K562 (cell line): ENCODE results near the gene SCN4A. TPM values are rescaled to one million over a fixed set of nuclear protein-coding genes. Genes with fewer than 3 reads are reported as not detected.
"Not testable (repeated sequence)": the region's sequence is repeated elsewhere in the genome, so short reads cannot be mapped to it uniquely, and the experiment has no call there.

Experiments used
- ATAC-seq: fragments of 200-7000 bp; cut with Tn5 transposase; 3 replicates; pipeline ENCODE4 v1.9.1; 2020; ENCODE audit warnings: moderate library complexity
- BruUV-seq: library from RNA; stranded (reverse); fragments of 400-500 nt; replicated peaks from 2 replicates; lab custom pipeline; 2021; lab: Mats Ljungman, UMichigan
- CTCF ChIA-PET: fragments of 300-600 bp; formaldehyde crosslinking; extraction: SDS; loops from one replicate; lab custom pipeline; 2021; ENCODE audit warnings: low intra/inter-chr PET ratio; lab: Yijun Ruan, JAX
- POLR2A ChIA-PET: fragments of 300-600, 350-650 bp; sonication (Branson Sonifier 250); formaldehyde crosslinking; extraction: SDS; loops from one replicate; lab custom pipeline; 2021; ENCODE audit warnings: antibody characterized with exemption, inconsistent platforms; lab: Yijun Ruan, JAX
- DNase-seq, 4 experiments: peaks; one replicate each; pipeline versions ENCODE4 v3.0.0 to v3.0.0-alpha.2; 2011 to 2018; ENCODE audit warnings: low spot score in 3 of 4, mixed read lengths in 3 of 4; ENCODE audit errors: extremely low read depth in 1 of 4
- FAIRE-seq: peaks from 2 replicates; lab custom pipeline; 2011; peaks lifted over from hg19 to GRCh38; lab: Jason Lieb, UNC
- H2AFZ ChIP-seq: 2 replicates; pipeline ENCODE4 v1.6.0; 2011; ENCODE audit warnings: low read depth, low read length, control low read depth, inconsistent platforms
- H3K27ac ChIP-seq: fragments of 200-600 bp; 3 replicates; pipeline ENCODE4 v1.8.0; 2011; ENCODE audit warnings: low read depth, mild to moderate bottlenecking, control low read depth, inconsistent platforms, low read length, moderate library complexity, mixed read lengths; ENCODE audit errors: extremely low read depth
- H3K27me3 ChIP-seq, 2 experiments: fragments of 300-600 bp in 1 of 2; 2 replicates in 1 of 2; 3 replicates in 1 of 2; pipeline versions ENCODE4 v1.6.0 to v1.8.0; 2011; ENCODE audit warnings: inconsistent platforms in 2 of 2, low read length in 2 of 2, mild to moderate bottlenecking in 1 of 2, mixed read lengths in 1 of 2, moderate library complexity in 1 of 2; ENCODE audit not compliant: control insufficient read depth in 2 of 2, insufficient read depth in 2 of 2
- H3K36me3 ChIP-seq: fragments of 300-600 bp; 3 replicates; pipeline ENCODE4 v1.8.0; 2011; ENCODE audit warnings: mild to moderate bottlenecking, low read length, inconsistent platforms; ENCODE audit not compliant: control insufficient read depth, insufficient read depth
- H3K4me1 ChIP-seq, 2 experiments: fragments of 200-600 bp in 1 of 2; replicated peaks in 1 of 2; 2 replicates in 1 of 2; 3 replicates in 1 of 2; pipeline versions ENCODE4 v1.5.1 to v1.8.0; 2011; ENCODE audit warnings: inconsistent platforms in 2 of 2, low read length in 2 of 2, mild to moderate bottlenecking in 1 of 2, mixed read lengths in 1 of 2, moderate library complexity in 1 of 2; ENCODE audit not compliant: control insufficient read depth in 2 of 2, insufficient read depth in 2 of 2
- H3K4me2 ChIP-seq: 2 replicates; pipeline ENCODE4 v1.6.1; 2011; ENCODE audit warnings: low read length, control low read depth, inconsistent platforms, mixed read lengths; ENCODE audit not compliant: insufficient read depth
- H3K4me3 ChIP-seq: fragments of 200-600 bp; sonication (generic), shearing (Covaris generic); 2 replicates; pipeline ENCODE4 v1.5.1; 2016; ENCODE audit warnings: control low read depth, inconsistent platforms
- H3K79me2 ChIP-seq: fragments of 200-600 bp; 3 replicates; pipeline ENCODE4 v1.8.0; 2011; ENCODE audit warnings: low read length, inconsistent platforms; ENCODE audit not compliant: control insufficient read depth, insufficient read depth
- H3K9ac ChIP-seq, 2 experiments: 2 replicates each; pipeline versions ENCODE4 v1.6.0 to v1.6.1; 2011; ENCODE audit warnings: low read depth in 2 of 2, low read length in 2 of 2, control low read depth in 1 of 2, inconsistent platforms in 1 of 2, mild to moderate bottlenecking in 1 of 2, mixed read lengths in 1 of 2; ENCODE audit not compliant: insufficient read depth in 1 of 2
- H3K9me1 ChIP-seq: one replicate; pipeline ENCODE4 v1.6.0; 2011; ENCODE audit warnings: inconsistent platforms, mild to moderate bottlenecking, low read length, moderate library complexity; ENCODE audit not compliant: control insufficient read depth, insufficient read depth
- H3K9me3 ChIP-seq: replicated peaks from 2 replicates; pipeline ENCODE4 v1.5.1; 2011; ENCODE audit warnings: low read depth, low read length, inconsistent platforms; ENCODE audit not compliant: control insufficient read depth, insufficient read depth
- H4K20me1 ChIP-seq: replicated peaks from 2 replicates; pipeline ENCODE4 v1.6.1; 2011; ENCODE audit warnings: low read length, inconsistent platforms, mixed read lengths; ENCODE audit not compliant: control insufficient read depth, insufficient read depth
- ATF3 ChIP-seq, 2 experiments: fragments of 450-650 bp in 1 of 2; sonication (generic) in 1 of 2; formaldehyde crosslinking in 1 of 2; IDR thresholded peaks in 1 of 2; conservative IDR thresholded peaks in 1 of 2; 2 replicates each; pipeline versions ENCODE4 v1.6.1 to v1.8.1; 2016 to 2023; ENCODE audit warnings: mild to moderate bottlenecking in 2 of 2, moderate library complexity in 2 of 2, inconsistent platforms in 1 of 2, missing genetic modification reagents in 1 of 2
- CEBPB ChIP-seq: fragments of 450-650 bp; IDR thresholded peaks from 2 replicates; pipeline ENCODE4 v1.6.1; 2016; ENCODE audit warnings: missing genetic modification characterization, missing compliant biosample characterization
- CEBPG ChIP-seq, 3 experiments: fragments of 200-800 bp in 1 of 3; sonication (Bioruptor generic) in 1 of 3; sonication (generic) in 1 of 3; formaldehyde crosslinking in 1 of 3; IDR thresholded peaks in 2 of 3; conservative IDR thresholded peaks in 1 of 3; 2 replicates each; pipeline versions ENCODE4 v1.6.1 to v1.8.0; 2016 to 2022; ENCODE audit warnings: missing compliant biosample characterization in 2 of 3, missing genetic modification characterization in 2 of 3, mild to moderate bottlenecking in 1 of 3, missing genetic modification reagents in 1 of 3
- WGBS: fragments of 100-300 bp; shearing (Covaris generic); methylation state at CpG from one replicate; pipeline ENCODE4 v1.1.6; 2016; ENCODE audit warnings: low coverage, mixed read lengths; ENCODE audit not compliant: insufficient coverage; ENCODE audit errors: missing lambda C conversion rate; 5-methylcytosine and 5-hydroxymethylcytosine counted together
- in situ Hi-C: fragments of 300-500 bp; cut with MboI; formaldehyde crosslinking; loops from 4 replicates; pipeline ENCODE4 v1.15.0; 2018; ENCODE audit warnings: inconsistent platforms, mixed read lengths
- intact Hi-C: fragments of 100-400 bp; cut with micrococcal nuclease; formaldehyde crosslinking; loops from 2 replicates; pipeline ENCODE4 v1.14.2; 2022
- polyA plus RNA-seq, 8 experiments: library from polyadenylated mRNA; depleted of rRNA in 4 of 8; stranded (reverse) in 5 of 8; unstranded in 3 of 8; fragments of >200 nt; fragmentation: Nextera tagmentation in 2 of 8; fragmentation: Illumina TruSeq in 1 of 8; extraction: Ambion mirVana in 2 of 8; extraction: Trizol in 1 of 8; gene quantifications; 2 replicates each; pipeline versions ENCODE4 v1.2.1 to v1.2.3, GENCODE V29; 2011 to 2014; ENCODE audit warnings: inconsistent platforms in 1 of 8, missing spikeins in 1 of 8
- total RNA-seq, 7 experiments: library from RNA; depleted of rRNA in 6 of 7; stranded (reverse); fragments of >200 nt in 6 of 7; fragmentation: Illumina TruSeq in 2 of 7; extraction: Trizol in 2 of 7; gene quantifications; 2 replicates each; pipeline versions ENCODE4 v1.2.1 to v1.2.3, GENCODE V29; 2011 to 2021; ENCODE audit warnings: low replicate concordance in 1 of 7

The SCN4A gene
- total and polyA plus RNA-seq, 9 of the 15 experiments (the other 6 are each of a cell fraction or from before 2014, with no cell fraction given), result 0.29 to 2.6 (median 1.4) TPM

- in situ Hi-C loops, FAIRE-seq: not testable (repeated sequence)
Observed at GRCh38 chr17:63920050-63920449, 52.7 kb downstream of the SCN4A start.

More at GRCh38 chr17:63920050-63920449, 52.7 kb downstream of the SCN4A start:
- ATAC-seq; H3K9me1 ChIP-seq; H3K9me3 ChIP-seq; H4K20me1 ChIP-seq; intact Hi-C loops; DNase-seq; H3K4me1 ChIP-seq; BruUV-seq; H3K9ac ChIP-seq; H3K36me3 ChIP-seq; H2AFZ ChIP-seq; H3K4me2 ChIP-seq; H3K27ac ChIP-seq; H3K4me3 ChIP-seq; TF ChIP-seq ATF3 (CRISPR knock-in tag; conservative IDR thresholded peaks at IDR 0.05): not testable (repeated sequence)
- POLR2A ChIA-PET, result interaction anchor here (0.7 to 1.6 kb wide), 3 partner anchors 10 to 104 kb away, joined by 3 to 6 read pairs (median 4); no protein-coding TSS in a partner anchor
- WGBS, result 16% methylated on average over 6 of the region's 6 CpGs
- CTCF ChIA-PET, result interaction anchor here (0.9 to 2.0 kb wide), 4 partner anchors 26 to 105 kb away, joined by 3 to 10 read pairs (median 4); no protein-coding TSS in a partner anchor
- H3K27me3 ChIP-seq, result peaks cover 3 to 29% of the 10 kb centered on the region in 2 experiments; a peak in 4 of 5 replicates
- peak; percentile 27; the same call in 1 of the 2 replicates for TF ChIP-seq CEBPG (CRISPR knock-in tag; IDR thresholded peaks at IDR 0.05)
- TF ChIP-seq CEBPG (tag; conservative IDR thresholded peaks at IDR 0.05 in 1 of 2, IDR thresholded peaks at IDR 0.05 in 1 of 2), result peak in 1 of 2 experiments; percentile 55; a peak in 2 of 4 replicates
- TF ChIP-seq ATF3 (IDR thresholded peaks at IDR 0.05), result 0 out of 2 replicates have a peak, but pooled peaks have one; percentile 15
- peak; percentile 51; the same call in 1 of the 2 replicates for TF ChIP-seq CEBPB (tag)
- TF ChIP-seq, all 486 proteins: peak for 3; not testable (repeated sequence) for 483
- not testable (repeated sequence) for H3K79me2 ChIP-seq
